Uterus (tissue), 2 donors: ENCODE measurements around the gene SETD3.

Source experiments
- CTCF ChIP-seq, 4 experiments: fragments of 200-600 bp in 2 of 4; fragments of 450-650 bp in 2 of 4; sonication (generic) in 2 of 4; IDR thresholded peaks; one replicate each; pipeline ENCODE4 v1.5.1; 2016 to 2019; ENCODE audit warnings: antibody characterized with exemption in 4 of 4, mild to moderate bottlenecking in 2 of 4, moderate library complexity in 1 of 4
- POLR2A ChIP-seq, 2 donors: fragments of 450-650 bp; IDR thresholded peaks; one replicate each; pipeline ENCODE4 v1.6.1; 2016; ENCODE audit warnings: antibody characterized with exemption in 2 of 2, mild to moderate bottlenecking in 1 of 2, moderate library complexity in 1 of 2

- TF ChIP-seq CTCF (IDR thresholded peaks at IDR 0.05) (no peak), POLR2A (IDR thresholded peaks at IDR 0.05) (no peak)
Measured at GRCh38 chr14:99472937-99473336, 7.7 kb downstream of the SETD3 start.
